IMR-90 (cell line): ENCODE results near the gene GATAD2A. TPM values are rescaled to one million over a fixed set of nuclear protein-coding genes. Genes with fewer than 3 reads are reported as not detected.

Experiments used
- ATAC-seq: fragments of 200-7000 bp; cut with Tn5 transposase; 2 replicates; pipeline ENCODE4 v1.9.1; 2020; ENCODE audit warnings: low read depth, mild to moderate bottlenecking, moderate library complexity
- BruUV-seq: library from RNA; stranded (reverse); fragments of 400-500 nt; replicated peaks from 2 replicates; lab custom pipeline; 2021; lab: Mats Ljungman, UMichigan
- CTCF ChIA-PET: fragments of 300-600 bp; formaldehyde crosslinking; extraction: SDS; loops from one replicate; lab custom pipeline; 2021; ENCODE audit warnings: antibody characterized with exemption; lab: Yijun Ruan, JAX
- POLR2A ChIA-PET: fragments of 300-600 bp; sonication (Branson Sonifier 250); formaldehyde crosslinking; loops from one replicate; lab custom pipeline; 2022; ENCODE audit warnings: antibody characterized with exemption; ENCODE audit not compliant: unreplicated experiment; lab: Charles Lee
- DNase-seq: peaks from one replicate; pipeline ENCODE4 v3.0.0; 2013
- H2AFZ ChIP-seq: replicated peaks from 2 replicates; pipeline ENCODE3; 2013; ENCODE audit warnings: low read length, mild to moderate bottlenecking; ENCODE audit not compliant: poor library complexity
- H2AK5ac ChIP-seq: 2 replicates; pipeline ENCODE4 v1.6.1; 2013; ENCODE audit warnings: low read depth, low read length, inconsistent platforms
- H2AK9ac ChIP-seq: replicated peaks from 2 replicates; pipeline ENCODE3; 2013; ENCODE audit warnings: mild to moderate bottlenecking, low read depth, low read length, moderate library complexity; ENCODE audit not compliant: poor library complexity
- H2BK120ac ChIP-seq: 2 replicates; pipeline ENCODE4 v1.6.1; 2013; ENCODE audit warnings: low read depth, low read length, inconsistent platforms
- H2BK15ac ChIP-seq: 3 replicates; pipeline ENCODE4 v1.6.1; 2013; ENCODE audit warnings: low read depth, low read length, inconsistent platforms
- H2BK20ac ChIP-seq: 2 replicates; pipeline ENCODE4 v1.6.1; 2013; ENCODE audit warnings: low read depth, mild to moderate bottlenecking, inconsistent platforms, low read length, moderate library complexity
- H2BK5ac ChIP-seq: 2 replicates; pipeline ENCODE4 v1.6.1; 2013; ENCODE audit warnings: mild to moderate bottlenecking, low read depth, low read length, inconsistent platforms; ENCODE audit not compliant: poor library complexity, severe bottlenecking
- H3K14ac ChIP-seq: replicated peaks from 2 replicates; pipeline ENCODE4 v1.6.1; 2013; ENCODE audit warnings: low read depth, low read length, inconsistent platforms
- H3K18ac ChIP-seq: 2 replicates; pipeline ENCODE4 v1.6.1; 2013; ENCODE audit warnings: low read depth, low read length, control low read depth
- H3K23ac ChIP-seq: 2 replicates; pipeline ENCODE4 v1.6.1; 2013; ENCODE audit warnings: low read depth, low read length, inconsistent platforms
- H3K27ac ChIP-seq: 2 replicates; pipeline ENCODE4 v1.5.1; 2013; ENCODE audit warnings: mild to moderate bottlenecking, control low read depth, low read length; ENCODE audit not compliant: insufficient read depth
- H3K27me3 ChIP-seq: 2 replicates; pipeline ENCODE4 v1.6.1; 2013; ENCODE audit warnings: low read length; ENCODE audit not compliant: control insufficient read depth, insufficient read depth
- H3K36me3 ChIP-seq: 2 replicates; pipeline ENCODE4 v1.6.1; 2013; ENCODE audit warnings: low read length, mixed read lengths; ENCODE audit not compliant: control insufficient read depth, insufficient read depth
- H3K4ac ChIP-seq: 2 replicates; pipeline ENCODE4 v1.6.1; 2013; ENCODE audit warnings: low read depth, low read length, inconsistent platforms
- H3K4me1 ChIP-seq: 2 replicates; pipeline ENCODE4 v1.6.1; 2013; ENCODE audit warnings: low read length, mixed read lengths; ENCODE audit not compliant: control insufficient read depth, insufficient read depth
- H3K4me2 ChIP-seq: 2 replicates; pipeline ENCODE4 v1.6.1; 2013; ENCODE audit warnings: low read depth, mild to moderate bottlenecking, control low read depth, low read length, moderate library complexity
- H3K4me3 ChIP-seq: 2 replicates; pipeline ENCODE4 v1.5.1; 2013; ENCODE audit warnings: low read depth, mild to moderate bottlenecking, control low read depth, low read length, moderate library complexity; ENCODE audit not compliant: insufficient read depth
- H3K56ac ChIP-seq: 2 replicates; pipeline ENCODE4 v1.6.1; 2013; ENCODE audit warnings: low read length, inconsistent platforms; ENCODE audit not compliant: insufficient read depth; ENCODE audit errors: extremely low read depth
- H3K79me1 ChIP-seq, 2 experiments: 2 replicates each; pipeline ENCODE4 v1.6.1; 2013; ENCODE audit warnings: low read length in 2 of 2, inconsistent platforms in 1 of 2, low read depth in 1 of 2
- H3K9ac ChIP-seq: 2 replicates; pipeline ENCODE4 v1.6.1; 2013; ENCODE audit warnings: low read depth, low read length, control low read depth
- H3K9me1 ChIP-seq: 2 replicates; pipeline ENCODE4 v1.6.1; 2013; ENCODE audit warnings: low read length, inconsistent platforms; ENCODE audit not compliant: insufficient read depth
- H3K9me3 ChIP-seq: 2 replicates; pipeline ENCODE4 v1.6.1; 2013; ENCODE audit warnings: low read length; ENCODE audit not compliant: control insufficient read depth, insufficient read depth
- H4K20me1 ChIP-seq: 2 replicates; pipeline ENCODE4 v1.6.1; 2013; ENCODE audit warnings: low read length, inconsistent platforms; ENCODE audit not compliant: insufficient read depth
- H4K5ac ChIP-seq: 2 replicates; pipeline ENCODE4 v1.6.1; 2013; ENCODE audit warnings: mild to moderate bottlenecking, low read depth, low read length, control low read depth
- H4K8ac ChIP-seq, 2 experiments: 2 replicates each; pipeline ENCODE4 v1.6.1; 2013; ENCODE audit warnings: low read depth in 2 of 2, low read length in 2 of 2, control low read depth in 1 of 2, inconsistent platforms in 1 of 2
- H4K91ac ChIP-seq: 2 replicates; pipeline ENCODE4 v1.6.1; 2013; ENCODE audit warnings: low read depth, low read length, inconsistent platforms; ENCODE audit not compliant: insufficient read depth
- BHLHE40 ChIP-seq: fragments of 150-350 bp; IDR thresholded peaks from 2 replicates; pipeline ENCODE4 v1.6.1; 2016; ENCODE audit warnings: mild to moderate bottlenecking, low read depth, low read length
- CEBPB ChIP-seq: IDR thresholded peaks from 2 replicates; pipeline ENCODE4 v1.6.1; 2012; ENCODE audit warnings: low read depth, low read length, improper control_type of control experiment
- CHD1 ChIP-seq: IDR thresholded peaks from 2 replicates; pipeline ENCODE4 v1.6.1; 2012; ENCODE audit warnings: low read depth, low read length, improper control_type of control experiment
- FOS ChIP-seq: fragments of 150-350 bp; IDR thresholded peaks from 2 replicates; pipeline ENCODE4 v1.6.1; 2016; ENCODE audit warnings: low read depth, low read length
- MAFK ChIP-seq: IDR thresholded peaks from 2 replicates; pipeline ENCODE4 v1.6.1; 2012; ENCODE audit warnings: low read depth, low read length, improper control_type of control experiment
- MAZ ChIP-seq: IDR thresholded peaks from 2 replicates; pipeline ENCODE4 v1.6.1; 2012; ENCODE audit warnings: low read depth, mild to moderate bottlenecking, low read length, improper control_type of control experiment, moderate library complexity, borderline replicate concordance
- NFE2L2 ChIP-seq: fragments of 150-350 bp; IDR thresholded peaks from 2 replicates; pipeline ENCODE4 v1.6.1; 2016; ENCODE audit warnings: low read depth, mild to moderate bottlenecking, low read length
- POLR2A ChIP-seq: IDR thresholded peaks from 2 replicates; pipeline ENCODE4 v1.6.1; 2012; ENCODE audit warnings: mild to moderate bottlenecking, low read depth, low read length
- RAD21 ChIP-seq: IDR thresholded peaks from 2 replicates; pipeline ENCODE4 v1.6.1; 2012; ENCODE audit warnings: low read length, improper control_type of control experiment
- RCOR1 ChIP-seq: IDR thresholded peaks from 2 replicates; pipeline ENCODE4 v1.6.1; 2012; ENCODE audit warnings: mild to moderate bottlenecking, low read length, improper control_type of control experiment; ENCODE audit not compliant: insufficient replicate concordance
- RFX5 ChIP-seq: IDR thresholded peaks from 2 replicates; pipeline ENCODE4 v1.8.0; 2012; ENCODE audit warnings: low read depth, mild to moderate bottlenecking, low read length, moderate library complexity
- SMC3 ChIP-seq: fragments of 150-350 bp; IDR thresholded peaks from 2 replicates; pipeline ENCODE4 v1.6.1; 2016; ENCODE audit warnings: low read depth, mild to moderate bottlenecking, antibody characterized with exemption, low read length, moderate library complexity
- WGBS, 2 experiments: methylation state at CpG; one replicate each; pipeline versions ENCODE4 v1.1.5 to v1.1.7; 2013; ENCODE audit warnings: missing lambda C conversion rate in 2 of 2; ENCODE audit not compliant: insufficient read length in 1 of 2; ENCODE audit errors: extremely low coverage in 2 of 2; 5-methylcytosine and 5-hydroxymethylcytosine counted together
- dilution Hi-C: fragments of 300-500 bp; cut with HindIII; formaldehyde crosslinking; loops from one replicate; pipeline ENCODE4 v1.14.3; 2018; ENCODE audit warnings: low sequenced_read_pairs; ENCODE audit not compliant: unreplicated experiment
- in situ Hi-C: fragments of 300-500 bp; cut with MboI; formaldehyde crosslinking; loops from 3 replicates; pipeline ENCODE4 v1.14.3; 2019; ENCODE audit warnings: low sequenced_read_pairs, inconsistent platforms, mixed read lengths
- intact Hi-C: fragments of 100-400 bp; cut with micrococcal nuclease; formaldehyde crosslinking; loops from 2 replicates; pipeline ENCODE4 v1.10.0; 2022
- polyA plus RNA-seq, 3 experiments: library from polyadenylated mRNA; depleted of rRNA; stranded (reverse); fragments of >200 nt; gene quantifications; 2 replicates each; pipeline ENCODE4 v1.2.3, GENCODE V29; 2012; ENCODE audit warnings: low replicate concordance in 1 of 3
- total RNA-seq: library from RNA; depleted of rRNA; stranded (reverse); fragments of >200 nt; gene quantifications from 2 replicates; pipeline ENCODE4 v1.2.3, GENCODE V29; 2012
- TF ChIP-seq, protein P1 (sequence below): fragments of 150-350 bp; IDR thresholded peaks from 2 replicates; pipeline ENCODE4 v1.6.1; 2017; ENCODE audit warnings: mild to moderate bottlenecking, antibody characterized with exemption, low read length, low read depth
- TF ChIP-seq, protein P2 (sequence below): fragments of 150-350 bp; IDR thresholded peaks from 2 replicates; pipeline ENCODE4 v1.6.1; 2016; ENCODE audit warnings: low read depth, mild to moderate bottlenecking, low read length, moderate library complexity, borderline replicate concordance

GATAD2A gene
- total and polyA plus RNA-seq, 2 of the 4 experiments (the other 2 are of a cell fraction): 23.5 to 33.2 TPM

DNA sequence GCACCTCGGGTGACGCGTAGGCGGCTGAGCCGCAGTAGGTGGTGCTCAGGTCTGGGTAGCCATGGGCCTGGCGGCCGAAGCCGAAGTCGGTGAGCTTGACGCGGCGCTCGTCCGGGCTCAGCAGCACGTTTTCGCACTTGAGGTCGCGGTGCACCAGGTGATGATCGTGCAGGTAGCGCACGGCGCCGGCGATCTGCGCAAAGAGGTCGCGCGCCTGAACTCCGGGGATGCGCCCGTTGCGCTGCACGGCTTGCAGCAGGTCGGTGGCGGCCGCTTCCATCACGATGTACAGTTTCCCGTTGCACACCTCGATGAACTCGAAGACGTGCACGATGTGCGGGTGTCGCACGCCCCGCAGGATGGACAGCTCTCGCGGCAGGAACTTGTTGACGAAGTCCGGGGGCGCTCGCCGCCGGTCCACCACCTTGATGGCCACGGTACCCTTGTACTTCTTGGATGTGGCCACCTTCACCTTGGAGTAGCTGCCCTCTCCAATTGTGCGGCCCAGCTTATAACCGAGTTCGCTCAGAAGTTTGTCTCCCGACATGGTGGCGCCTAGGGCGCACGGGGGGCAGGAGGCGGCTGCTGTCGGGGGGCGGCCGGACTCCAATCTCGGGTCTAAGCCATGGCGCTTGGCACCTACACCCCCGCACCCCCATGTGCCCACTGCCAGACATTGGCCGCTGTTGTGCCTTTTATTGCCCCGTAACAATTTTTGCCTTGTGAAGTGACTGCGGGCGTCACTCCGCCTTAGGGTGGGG, 109.6 kb downstream of the GATAD2A start, which contains the start of gene TSSK6:
Gene TSSK6 (minus strand): TSS at position 668 of the 761 bp plus-strand sequence. CDS start 121 bp downstream, at position 547.
- H4K91ac ChIP-seq: peak within 1 kb of the TSS; percentile 82
- POLR2A ChIA-PET: no interaction called here
- 88% methylated on average over 55 of the region's 74 CpGs; no CpG with 5 or more reads in 1 of the 2 experiments for WGBS, 2 experiments
- TF ChIP-seq POLR2A: no peak
- TF ChIP-seq MAFK: no peak
- no peak for TF ChIP-seq CEBPB
- no peak for TF ChIP-seq BHLHE40
- TF ChIP-seq SMC3: no peak
- TF ChIP-seq RFX5: no peak
- TF ChIP-seq, protein P1, sequence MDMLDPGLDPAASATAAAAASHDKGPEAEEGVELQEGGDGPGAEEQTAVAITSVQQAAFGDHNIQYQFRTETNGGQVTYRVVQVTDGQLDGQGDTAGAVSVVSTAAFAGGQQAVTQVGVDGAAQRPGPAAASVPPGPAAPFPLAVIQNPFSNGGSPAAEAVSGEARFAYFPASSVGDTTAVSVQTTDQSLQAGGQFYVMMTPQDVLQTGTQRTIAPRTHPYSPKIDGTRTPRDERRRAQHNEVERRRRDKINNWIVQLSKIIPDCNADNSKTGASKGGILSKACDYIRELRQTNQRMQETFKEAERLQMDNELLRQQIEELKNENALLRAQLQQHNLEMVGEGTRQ: no peak
- no peak for TF ChIP-seq RAD21
- TF ChIP-seq NFE2L2: no peak
- no peak for TF ChIP-seq FOS
- no peak for TF ChIP-seq RCOR1
- no peak for TF ChIP-seq CHD1
- TF ChIP-seq MAZ: no peak
- TF ChIP-seq, protein P2, sequence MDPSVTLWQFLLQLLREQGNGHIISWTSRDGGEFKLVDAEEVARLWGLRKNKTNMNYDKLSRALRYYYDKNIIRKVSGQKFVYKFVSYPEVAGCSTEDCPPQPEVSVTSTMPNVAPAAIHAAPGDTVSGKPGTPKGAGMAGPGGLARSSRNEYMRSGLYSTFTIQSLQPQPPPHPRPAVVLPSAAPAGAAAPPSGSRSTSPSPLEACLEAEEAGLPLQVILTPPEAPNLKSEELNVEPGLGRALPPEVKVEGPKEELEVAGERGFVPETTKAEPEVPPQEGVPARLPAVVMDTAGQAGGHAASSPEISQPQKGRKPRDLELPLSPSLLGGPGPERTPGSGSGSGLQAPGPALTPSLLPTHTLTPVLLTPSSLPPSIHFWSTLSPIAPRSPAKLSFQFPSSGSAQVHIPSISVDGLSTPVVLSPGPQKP: no peak

More for the DNA sequence above, 109.6 kb downstream of the GATAD2A start, which contains the start of gene TSSK6:
- Histone ChIP-seq H3K14ac (peak within 1 kb of the TSS; percentile 92), H2AFZ (peak within 1 kb of the TSS; percentile 99), H3K27ac (peak within 1 kb of the TSS; percentile 81), H2BK5ac (peak within 1 kb of the TSS; percentile 68), H2AK5ac (peak within 1 kb of the TSS; percentile 89), H3K4ac (peak within 1 kb of the TSS; percentile 94), H2AK9ac (peak within 1 kb of the TSS; percentile 98), H2BK120ac (peak within 1 kb of the TSS; percentile 71; the same call in 1 of the 2 replicates), H3K56ac (peak within 1 kb of the TSS; percentile 79), H4K20me1 (peaks cover 4% of the 10 kb centered on the region; the same call in 1 of the 2 replicates), H3K79me1 (peaks cover 19 to 49% of the 10 kb centered on the region in 2 experiments), H3K9ac (peak within 1 kb of the TSS; percentile 84), H4K8ac (peak within 1 kb of the TSS; percentile 98), H3K18ac (peak within 1 kb of the TSS; percentile 63), H3K36me3 (peaks cover 9% of the 10 kb centered on the region), H3K23ac (peak within 1 kb of the TSS; percentile 87), H3K4me2 (peak within 1 kb of the TSS; percentile 81), H4K5ac (peak within 1 kb of the TSS; percentile 88), H3K4me1 (peaks cover 5% of the 10 kb centered on the region; the same call in 1 of the 2 replicates), H3K9me3 (0 out of 2 replicates have a peak, but pooled peaks cover 3% of the 10 kb centered on the region), H3K27me3 (no peaks in the 10 kb centered on the region), H3K9me1 (peaks cover 5% of the 10 kb centered on the region; the same call in 1 of the 2 replicates), H2BK20ac (no peak within 1 kb of the TSS), H2BK15ac (no peak within 1 kb of the TSS; the same call in 1 of the 3 replicates), H3K4me3 (peak within 1 kb of the TSS; percentile 60)
- ATAC-seq (no peak), DNase-seq (no peak)
- intact Hi-C loops: no loop called here
- dilution Hi-C loops: no loop called here
- no TSS peak for BruUV-seq
- in situ Hi-C loops: no loop called here
- CTCF ChIA-PET: interaction anchor here (0.8 kb wide), 1 partner anchor 39 kb away, joined by 3 read pairs; no protein-coding TSS in a partner anchor
